Measurements from ENCODE around the gene CADPS. TPM values are rescaled to one million over a fixed set of nuclear protein-coding genes. Genes with fewer than 3 reads are reported as not detected.

CADPS gene
- total and polyA plus RNA-seq, 2 of the 4 experiments (the other 2 are of a cell fraction): not detected

DNA sequence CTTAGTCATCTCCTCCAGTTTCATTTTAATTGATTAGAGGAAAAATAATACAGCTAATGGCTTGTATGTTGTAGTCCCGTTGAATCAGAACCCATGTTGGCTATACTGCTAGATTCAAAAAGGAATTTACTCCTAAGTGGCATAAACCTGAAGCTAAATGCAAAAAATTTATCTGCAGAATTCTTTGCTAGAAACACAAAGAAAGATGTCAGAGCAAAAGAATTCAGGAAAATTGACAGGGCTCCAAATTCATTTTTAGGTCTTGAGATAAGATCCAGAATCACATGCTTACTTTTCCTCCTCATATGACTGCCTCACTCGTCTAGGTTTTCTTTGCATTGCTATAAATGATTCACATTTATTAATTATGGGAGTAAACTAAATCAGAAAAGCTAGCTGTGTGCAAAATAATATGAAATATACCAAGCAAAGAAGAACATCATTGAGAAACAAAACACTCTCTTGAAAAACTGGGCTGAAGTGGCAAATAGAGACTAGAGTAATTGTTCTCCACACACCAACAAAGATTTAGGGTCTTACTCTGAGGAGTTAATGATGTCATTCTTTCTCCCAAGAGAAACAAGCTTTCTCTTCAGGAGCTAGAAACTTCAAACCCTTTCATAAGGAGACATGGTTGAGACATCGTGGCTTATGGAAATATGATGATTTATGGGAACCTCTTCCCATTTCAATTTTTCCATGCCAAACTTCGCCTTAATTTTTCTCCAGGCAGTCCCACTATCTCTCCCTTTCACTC lies 407.1 kb downstream of the CADPS start:
- dilution Hi-C loops (cut with HindIII; ENCODE audit: low sequenced_read_pairs, unreplicated experiment) (no loop called here), in situ Hi-C loops (cut with MboI; ENCODE audit: low sequenced_read_pairs) (no loop called here), intact Hi-C loops (cut with micrococcal nuclease) (no loop called here)
- Histone ChIP-seq H3K4me2 (ENCODE audit: low read depth, low read length) (no peak overlapping the region), H3K9ac (ENCODE audit: low read depth, low read length) (no peak overlapping the region), H3K9me3 (ENCODE audit: control insufficient read depth, insufficient read depth, low read length) (no peaks in the 10 kb centered on the region), H2BK15ac (ENCODE audit: low read depth, low read length) (no peak overlapping the region), H3K9me1 (ENCODE audit: insufficient read depth, low read length) (no peaks in the 10 kb centered on the region), H3K4ac (ENCODE audit: low read depth, low read length) (no peak overlapping the region), H4K20me1 (ENCODE audit: insufficient read depth, low read length) (no peaks in the 10 kb centered on the region), H3K27me3 (ENCODE audit: control insufficient read depth, insufficient read depth, low read length) (peaks cover 5% of the 10 kb centered on the region; the same call in 1 of the 2 replicates), H3K56ac (ENCODE audit: extremely low read depth, insufficient read depth, low read length) (no peak overlapping the region), H3K23ac (ENCODE audit: low read depth, low read length) (no peak overlapping the region), H3K18ac (ENCODE audit: low read depth, low read length) (no peak overlapping the region), H2BK120ac (ENCODE audit: low read depth, low read length) (no peak overlapping the region), H3K36me3 (ENCODE audit: control insufficient read depth, insufficient read depth, low read length) (no peaks in the 10 kb centered on the region), H4K8ac (ENCODE audit: low read depth in 2 of 2, low read length in 2 of 2) (no peak overlapping the region), H2BK5ac (ENCODE audit: low read depth, low read length, poor library complexity, severe bottlenecking) (no peak overlapping the region), H2AK9ac (replicated peaks; ENCODE audit: low read depth, low read length, poor library complexity) (no peak overlapping the region), H3K79me1 (ENCODE audit: low read depth in 1 of 2, low read length in 2 of 2) (no peaks in the 10 kb centered on the region), H3K4me1 (ENCODE audit: control insufficient read depth, insufficient read depth, low read length) (no peaks in the 10 kb centered on the region), H4K5ac (ENCODE audit: low read depth, low read length) (no peak overlapping the region), H3K27ac (ENCODE audit: insufficient read depth, low read length) (no peak overlapping the region), H2BK20ac (ENCODE audit: low read depth, low read length) (no peak overlapping the region), H3K4me3 (ENCODE audit: insufficient read depth, low read depth, low read length) (no peak overlapping the region), H2AK5ac (ENCODE audit: low read depth, low read length) (no peak overlapping the region), H3K14ac (replicated peaks; ENCODE audit: low read depth, low read length) (no peak overlapping the region), H2AFZ (replicated peaks; ENCODE audit: low read length, poor library complexity) (no peak overlapping the region), H4K91ac (ENCODE audit: insufficient read depth, low read depth, low read length) (no peak overlapping the region)
- no peak for DNase-seq
- BruUV-seq (replicated peaks): no TSS peak
- no peak for ATAC-seq (ENCODE audit: low read depth)
- no CpG with 5 or more reads among the region's 4 CpGs for WGBS, 2 experiments (ENCODE audit: extremely low coverage in 2 of 2, insufficient read length in 1 of 2)
- TF ChIP-seq, protein P1, sequence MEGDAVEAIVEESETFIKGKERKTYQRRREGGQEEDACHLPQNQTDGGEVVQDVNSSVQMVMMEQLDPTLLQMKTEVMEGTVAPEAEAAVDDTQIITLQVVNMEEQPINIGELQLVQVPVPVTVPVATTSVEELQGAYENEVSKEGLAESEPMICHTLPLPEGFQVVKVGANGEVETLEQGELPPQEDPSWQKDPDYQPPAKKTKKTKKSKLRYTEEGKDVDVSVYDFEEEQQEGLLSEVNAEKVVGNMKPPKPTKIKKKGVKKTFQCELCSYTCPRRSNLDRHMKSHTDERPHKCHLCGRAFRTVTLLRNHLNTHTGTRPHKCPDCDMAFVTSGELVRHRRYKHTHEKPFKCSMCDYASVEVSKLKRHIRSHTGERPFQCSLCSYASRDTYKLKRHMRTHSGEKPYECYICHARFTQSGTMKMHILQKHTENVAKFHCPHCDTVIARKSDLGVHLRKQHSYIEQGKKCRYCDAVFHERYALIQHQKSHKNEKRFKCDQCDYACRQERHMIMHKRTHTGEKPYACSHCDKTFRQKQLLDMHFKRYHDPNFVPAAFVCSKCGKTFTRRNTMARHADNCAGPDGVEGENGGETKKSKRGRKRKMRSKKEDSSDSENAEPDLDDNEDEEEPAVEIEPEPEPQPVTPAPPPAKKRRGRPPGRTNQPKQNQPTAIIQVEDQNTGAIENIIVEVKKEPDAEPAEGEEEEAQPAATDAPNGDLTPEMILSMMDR (conservative IDR thresholded peaks at IDR 0.05; ENCODE audit: low read depth, low read length): no peak
- no peak for TF ChIP-seq BHLHE40 (IDR thresholded peaks at IDR 0.05; ENCODE audit: low read depth, low read length)
- TF ChIP-seq RFX5 (IDR thresholded peaks at IDR 0.05; ENCODE audit: low read depth, low read length): no peak
- TF ChIP-seq RCOR1 (IDR thresholded peaks at IDR 0.05; ENCODE audit: insufficient replicate concordance, low read length): no peak
- TF ChIP-seq MAFK (IDR thresholded peaks at IDR 0.05; ENCODE audit: low read depth, low read length): no peak
- no peak for TF ChIP-seq RAD21 (IDR thresholded peaks at IDR 0.05; ENCODE audit: low read length)
- TF ChIP-seq POLR2A (IDR thresholded peaks at IDR 0.05; ENCODE audit: low read depth, low read length): no peak
- TF ChIP-seq MXI1 (IDR thresholded peaks at IDR 0.05; ENCODE audit: borderline replicate concordance, low read depth, low read length): no peak
- TF ChIP-seq CHD1 (IDR thresholded peaks at IDR 0.05; ENCODE audit: low read depth, low read length): no peak
- no peak for TF ChIP-seq SMC3 (IDR thresholded peaks at IDR 0.05; ENCODE audit: low read depth, low read length)
- no peak for TF ChIP-seq MAZ (IDR thresholded peaks at IDR 0.05; ENCODE audit: borderline replicate concordance, low read depth, low read length)
- no peak for TF ChIP-seq CEBPB (IDR thresholded peaks at IDR 0.05; ENCODE audit: low read depth, low read length)
- TF ChIP-seq NFE2L2 (IDR thresholded peaks at IDR 0.05; ENCODE audit: low read depth, low read length): no peak
- TF ChIP-seq, protein P2, sequence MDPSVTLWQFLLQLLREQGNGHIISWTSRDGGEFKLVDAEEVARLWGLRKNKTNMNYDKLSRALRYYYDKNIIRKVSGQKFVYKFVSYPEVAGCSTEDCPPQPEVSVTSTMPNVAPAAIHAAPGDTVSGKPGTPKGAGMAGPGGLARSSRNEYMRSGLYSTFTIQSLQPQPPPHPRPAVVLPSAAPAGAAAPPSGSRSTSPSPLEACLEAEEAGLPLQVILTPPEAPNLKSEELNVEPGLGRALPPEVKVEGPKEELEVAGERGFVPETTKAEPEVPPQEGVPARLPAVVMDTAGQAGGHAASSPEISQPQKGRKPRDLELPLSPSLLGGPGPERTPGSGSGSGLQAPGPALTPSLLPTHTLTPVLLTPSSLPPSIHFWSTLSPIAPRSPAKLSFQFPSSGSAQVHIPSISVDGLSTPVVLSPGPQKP (IDR thresholded peaks at IDR 0.05; ENCODE audit: borderline replicate concordance, low read depth, low read length): no peak
- ChIA-PET POLR2A (ENCODE audit: unreplicated experiment) (no interaction called here), CTCF (interaction anchor here (0.6 kb wide), 1 partner anchor 847 kb away, joined by 3 read pairs; no protein-coding TSS in a partner anchor)
